Caki2 (cell line): ENCODE data around the gene SART1. TPM values are rescaled to one million over a fixed set of nuclear protein-coding genes. Genes with fewer than 3 reads are reported as not detected.

Experiments
- DNase-seq: peaks from one replicate; pipeline ENCODE4 v3.0.0-alpha.2; 2015; ENCODE audit warnings: low read depth
- in situ Hi-C: cut with HindIII; loops from 2 replicates; pipeline ENCODE4 v1.10.0; 2016; ENCODE audit warnings: low sequenced_read_pairs, low pct_unique_long_range_greater_than_20kb, mixed read lengths
- total RNA-seq: library from RNA; depleted of rRNA; stranded (reverse); fragments of >200 nt; shearing (Covaris generic); gene quantifications from 2 replicates; pipeline ENCODE4 v1.2.3, GENCODE V29; 2014; ENCODE audit warnings: low replicate concordance; rRNA removed

SART1 gene
- total RNA-seq, 1 experiment from 2014 or later, result 68.3 TPM

DNA sequence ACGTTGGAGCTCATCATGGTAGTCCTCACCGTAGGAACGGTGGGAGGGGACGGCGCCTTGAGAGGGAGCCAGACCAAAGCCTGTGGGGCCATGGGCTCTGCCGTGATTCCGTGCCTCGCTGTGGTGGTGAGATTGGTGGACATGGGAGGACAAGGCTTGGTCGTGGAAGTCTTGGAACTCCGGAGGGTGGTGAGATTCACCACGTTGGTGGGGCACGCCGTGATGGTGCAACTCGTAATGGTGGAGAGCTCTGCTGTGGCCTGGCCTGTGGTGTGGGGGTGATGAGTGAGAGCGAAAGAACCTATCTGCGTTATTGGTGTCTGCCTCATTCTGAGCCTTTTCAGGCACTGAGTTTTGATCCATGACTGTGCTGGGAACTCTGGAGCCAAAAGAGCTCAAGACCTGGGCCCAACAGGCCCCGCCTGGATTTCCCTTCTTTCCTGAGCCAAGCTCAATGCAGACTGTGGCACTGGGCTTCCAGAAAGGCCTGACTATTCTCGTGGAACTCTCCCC, 64.5 kb downstream of the SART1 start, which contains the start of gene CATSPER1:
Gene CATSPER1, minus strand, starts transcription at position 463 of the 513 bp plus-strand sequence. Its CDS starts 100 bp downstream, at position 363.
- DNase-seq, result no peak
- in situ Hi-C loops, result no loop called here

Other genes starting within 250 kb of the SART1 start
- 43.6 and 71.0 TPM in 2 replicates for gene KAT5, start 249.5 kb upstream of the SART1 start, total RNA-seq
- gene RNASEH2C, start 240.9 kb upstream of the SART1 start, total RNA-seq, result 19.0 and 29.2 TPM in 2 replicates
- gene AP5B1, start 180.8 kb upstream of the SART1 start, total RNA-seq, result 7.2 and 7.9 TPM in 2 replicates
- gene OVOL1, start 174.7 kb upstream of the SART1 start, total RNA-seq, result not detected in 2 replicates
- gene SNX32, start 127.8 kb upstream of the SART1 start, total RNA-seq, result not detected in 2 replicates
- gene CFL1, start 103.6 kb upstream of the SART1 start, total RNA-seq, result 1,200 and 1,265 TPM in 2 replicates
- gene MUS81, start 101.3 kb upstream of the SART1 start, total RNA-seq, result 69.0 and 76.8 TPM in 2 replicates
- gene EFEMP2, start 88.9 kb upstream of the SART1 start, total RNA-seq, result 0.75 and 5.2 TPM in 2 replicates
- gene CTSW, start 81.9 kb upstream of the SART1 start, total RNA-seq, result not detected in 2 replicates
- gene FIBP, start 73.3 kb upstream of the SART1 start, total RNA-seq, result 61.1 and 89.5 TPM in 2 replicates
- gene CCDC85B, start 71.1 kb upstream of the SART1 start, total RNA-seq, result 82.6 and 121 TPM in 2 replicates
- gene FOSL1, start 61.3 kb upstream of the SART1 start, total RNA-seq, result 67.3 and 80.4 TPM in 2 replicates
- 12.7 and 36.3 TPM in 2 replicates for gene C11orf68, start 42.7 kb upstream of the SART1 start, total RNA-seq
- 212 and 270 TPM in 2 replicates for gene DRAP1, start 42.3 kb upstream of the SART1 start, total RNA-seq
- not detected in 2 replicates for gene TSGA10IP, start 16.3 kb upstream of the SART1 start, total RNA-seq
- gene EIF1AD, start 40.4 kb downstream of the SART1 start, total RNA-seq, result 35.4 and 53.9 TPM in 2 replicates
- 361 and 387 TPM in 2 replicates for gene BANF1, start 40.8 kb downstream of the SART1 start, total RNA-seq
- gene CST6, start 50.3 kb downstream of the SART1 start, total RNA-seq, result not detected in 2 replicates
- 0.67 and 2.8 TPM in 2 replicates for gene CATSPER1, start 64.7 kb downstream of the SART1 start, total RNA-seq
- not detected in 2 replicates for gene GAL3ST3, start 87.4 kb downstream of the SART1 start, total RNA-seq
- gene SF3B2, start 90.6 kb downstream of the SART1 start, total RNA-seq, result 191 and 216 TPM in 2 replicates
- 4.2 and 15.9 TPM in 2 replicates for gene PACS1, start 108.5 kb downstream of the SART1 start, total RNA-seq